Gastroesophageal sphincter (tissue), 3 donors: ENCODE results near the gene SRBD1.

ENCODE experiments used
- EP300 ChIP-seq: sonication (generic); formaldehyde crosslinking; IDR thresholded peaks from one replicate; pipeline ENCODE4 v1.6.1; 2017; ENCODE audit warnings: antibody characterized with exemption, mild to moderate bottlenecking
- POLR2A ChIP-seq, 2 donors: fragments of 450-650 bp; IDR thresholded peaks; one replicate each; pipeline ENCODE4 v1.6.1; 2017; ENCODE audit warnings: antibody characterized with exemption in 2 of 2, mild to moderate bottlenecking in 2 of 2, moderate library complexity in 1 of 2
- POLR2AphosphoS5 ChIP-seq: sonication (generic); formaldehyde crosslinking; IDR thresholded peaks from one replicate; pipeline ENCODE4 v1.6.1; 2017; ENCODE audit warnings: antibody characterized with exemption
- TF ChIP-seq, protein P1 (sequence below), 4 experiments: fragments of 200-600 bp in 2 of 4; fragments of 450-650 bp in 2 of 4; sonication (generic) in 1 of 4; IDR thresholded peaks; one replicate each; pipeline ENCODE4 v1.5.1; 2017 to 2019; ENCODE audit warnings: antibody characterized with exemption in 4 of 4, mild to moderate bottlenecking in 2 of 4, moderate library complexity in 2 of 4

DNA sequence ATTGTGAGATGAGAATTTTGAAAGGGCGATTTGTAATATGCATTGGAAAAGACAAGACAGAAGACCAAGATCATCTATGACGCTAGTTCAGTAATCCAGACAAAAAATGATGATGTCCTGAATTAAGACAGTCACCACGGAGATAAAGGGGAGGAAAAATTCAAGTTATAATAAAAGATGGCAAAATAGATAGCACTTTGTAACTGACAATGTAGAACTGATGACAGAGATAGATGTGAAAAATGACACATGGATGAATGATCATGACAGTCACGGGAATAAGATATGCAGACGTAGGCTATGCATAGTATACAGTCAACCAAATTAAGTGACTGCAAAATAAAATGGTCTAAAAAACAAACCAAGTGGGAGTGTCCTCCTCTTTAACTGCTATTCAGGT is 59.2 kb downstream of the SRBD1 start:
- TF ChIP-seq, protein P1, sequence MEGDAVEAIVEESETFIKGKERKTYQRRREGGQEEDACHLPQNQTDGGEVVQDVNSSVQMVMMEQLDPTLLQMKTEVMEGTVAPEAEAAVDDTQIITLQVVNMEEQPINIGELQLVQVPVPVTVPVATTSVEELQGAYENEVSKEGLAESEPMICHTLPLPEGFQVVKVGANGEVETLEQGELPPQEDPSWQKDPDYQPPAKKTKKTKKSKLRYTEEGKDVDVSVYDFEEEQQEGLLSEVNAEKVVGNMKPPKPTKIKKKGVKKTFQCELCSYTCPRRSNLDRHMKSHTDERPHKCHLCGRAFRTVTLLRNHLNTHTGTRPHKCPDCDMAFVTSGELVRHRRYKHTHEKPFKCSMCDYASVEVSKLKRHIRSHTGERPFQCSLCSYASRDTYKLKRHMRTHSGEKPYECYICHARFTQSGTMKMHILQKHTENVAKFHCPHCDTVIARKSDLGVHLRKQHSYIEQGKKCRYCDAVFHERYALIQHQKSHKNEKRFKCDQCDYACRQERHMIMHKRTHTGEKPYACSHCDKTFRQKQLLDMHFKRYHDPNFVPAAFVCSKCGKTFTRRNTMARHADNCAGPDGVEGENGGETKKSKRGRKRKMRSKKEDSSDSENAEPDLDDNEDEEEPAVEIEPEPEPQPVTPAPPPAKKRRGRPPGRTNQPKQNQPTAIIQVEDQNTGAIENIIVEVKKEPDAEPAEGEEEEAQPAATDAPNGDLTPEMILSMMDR (IDR thresholded peaks at IDR 0.05): no peak
- TF ChIP-seq EP300 (no peak), POLR2A (IDR thresholded peaks at IDR 0.05) (no peak), POLR2AphosphoS5 (no peak)
